GM23338 (cell line): ENCODE results near the gene PDE4D. TPM values are rescaled to one million over a fixed set of nuclear protein-coding genes. Genes with fewer than 3 reads are reported as not detected.

Source experiments
- ATAC-seq: fragments of 200-7000 bp; cut with Tn5 transposase; 3 replicates; pipeline ENCODE4 v1.9.1; 2020
- DNase-seq: peaks from one replicate; pipeline ENCODE4 v3.0.0-alpha.2; 2015; ENCODE audit warnings: low spot score
- H2AFZ ChIP-seq: fragments of 200-600 bp; sonication (generic); 2 replicates; pipeline ENCODE4 v1.8.0; 2016; ENCODE audit warnings: antibody characterized with exemption, mild to moderate bottlenecking, moderate library complexity
- H3F3A ChIP-seq: fragments of 200-600 bp; sonication (generic); replicated peaks from 2 replicates; pipeline ENCODE4 v1.8.0; 2017; ENCODE audit warnings: antibody characterized with exemption, mixed run types, low read depth
- H3K27ac ChIP-seq: fragments of 200-600 bp; sonication (generic); 2 replicates; pipeline ENCODE4 v1.6.1; 2016; ENCODE audit warnings: low read depth
- H3K27me3 ChIP-seq: fragments of 200-600 bp; sonication (generic); 2 replicates; pipeline ENCODE4 v1.8.0; 2016; ENCODE audit warnings: mild to moderate bottlenecking, mixed run types, moderate library complexity; ENCODE audit not compliant: insufficient read depth
- H3K36me3 ChIP-seq: fragments of 200-600 bp; sonication (generic); 2 replicates; pipeline ENCODE4 v1.8.0; 2016; ENCODE audit warnings: mild to moderate bottlenecking; ENCODE audit not compliant: insufficient read depth
- H3K4me1 ChIP-seq: fragments of 200-600 bp; sonication (generic); 2 replicates; pipeline ENCODE4 v1.8.0; 2016; ENCODE audit warnings: mild to moderate bottlenecking, moderate library complexity; ENCODE audit not compliant: insufficient read depth
- H3K4me2 ChIP-seq: fragments of 200-600 bp; sonication (generic); 2 replicates; pipeline ENCODE4 v1.7.1; 2017; ENCODE audit warnings: mixed run types
- H3K4me3 ChIP-seq: fragments of 200-600 bp; sonication (generic); 2 replicates; pipeline ENCODE4 v1.6.1; 2016; ENCODE audit warnings: mixed run types
- H3K79me2 ChIP-seq: fragments of 200-600 bp; sonication (generic); replicated peaks from 2 replicates; pipeline ENCODE4 v1.8.0; 2017; ENCODE audit warnings: mild to moderate bottlenecking; ENCODE audit not compliant: insufficient read depth
- H3K9me2 ChIP-seq: fragments of 200-600 bp; sonication (generic); 2 replicates; pipeline ENCODE4 v1.8.0; 2017; ENCODE audit not compliant: insufficient read depth
- H4K20me1 ChIP-seq: fragments of 200-600 bp; sonication (generic); replicated peaks from 2 replicates; pipeline ENCODE4 v1.8.0; 2017; ENCODE audit warnings: mild to moderate bottlenecking; ENCODE audit not compliant: insufficient read depth
- H3K27ac Mint-ChIP-seq: 2 replicates; pipeline ENCODE4 v1.8.0; 2020; ENCODE audit warnings: inconsistent platforms, mild to moderate bottlenecking, moderate library complexity, mixed read lengths
- H3K27me3 Mint-ChIP-seq: 3 replicates; pipeline ENCODE4 v1.8.0; 2022; ENCODE audit warnings: low read depth, mild to moderate bottlenecking, moderate library complexity, mixed read lengths, inconsistent platforms; ENCODE audit not compliant: insufficient read depth, poor library complexity
- H3K36me3 Mint-ChIP-seq: 3 replicates; pipeline ENCODE4 v1.8.0; 2021; ENCODE audit warnings: low read depth, mild to moderate bottlenecking, inconsistent platforms, moderate library complexity, mixed read lengths
- H3K4me1 Mint-ChIP-seq: 3 replicates; pipeline ENCODE4 v1.8.0; 2020; ENCODE audit warnings: mild to moderate bottlenecking, inconsistent platforms, mixed read lengths
- H3K4me3 Mint-ChIP-seq: 3 replicates; pipeline ENCODE4 v1.8.0; 2021; ENCODE audit warnings: moderate library complexity, mild to moderate bottlenecking, inconsistent platforms, mixed read lengths
- H3K9me3 Mint-ChIP-seq: 3 replicates; pipeline ENCODE4 v1.8.0; 2020; ENCODE audit warnings: moderate library complexity, mild to moderate bottlenecking, inconsistent platforms, mixed read lengths
- CREB1 ChIP-seq: fragments of 250-450 bp; sonication (Bioruptor Pico); IDR thresholded peaks from 2 replicates; pipeline ENCODE4 v1.5.0; 2020; ENCODE audit warnings: low read depth, mild to moderate bottlenecking, moderate library complexity
- CTCF ChIP-seq, 2 experiments: fragments of 200-600 bp in 1 of 2; sonication (generic) in 1 of 2; conservative IDR thresholded peaks; 2 replicates each; pipeline versions ENCODE4 v1.5.1 to v1.6.1; 2016 to 2017; ENCODE audit warnings: antibody characterized with exemption in 2 of 2, low read depth in 2 of 2, mild to moderate bottlenecking in 2 of 2, moderate library complexity in 1 of 2
- EZH2 ChIP-seq: fragments of 200-600 bp; sonication (generic); IDR thresholded peaks from one replicate; pipeline ENCODE4 v1.8.0; 2017; ENCODE audit warnings: antibody characterized with exemption, mild to moderate bottlenecking, low read depth; ENCODE audit not compliant: unreplicated experiment
- JUNB ChIP-seq: IDR thresholded peaks from one replicate; pipeline ENCODE4 v1.6.1; 2016; ENCODE audit warnings: antibody characterized with exemption; ENCODE audit not compliant: unreplicated experiment
- POLR2AphosphoS5 ChIP-seq: IDR thresholded peaks from 2 replicates; pipeline ENCODE4 v1.6.1; 2016; ENCODE audit warnings: antibody characterized with exemption, low read depth
- polyA plus RNA-seq: library from polyadenylated mRNA; unstranded; fragments of >200 nt; fragmentation: Nextera tagmentation; extraction: Ambion mirVana; gene quantifications from 2 replicates; pipeline ENCODE4 v1.2.1, GENCODE V29; 2016
- total RNA-seq: library from RNA; depleted of rRNA; stranded (reverse); fragments of >200 nt; shearing (Covaris generic); gene quantifications from 2 replicates; pipeline ENCODE4 v1.2.3, GENCODE V29; 2014
- TF ChIP-seq, protein P1 (sequence below): IDR thresholded peaks from 2 replicates; pipeline ENCODE4 v1.6.1; 2016; ENCODE audit warnings: antibody characterized with exemption

The PDE4D gene
- total and polyA plus RNA-seq, 2 experiments from 2014 or later: 2.1 to 4.7 TPM

GRCh38 chr5:59174248-59174844, 719.2 kb downstream of the PDE4D start:
- Mint-ChIP-seq H3K4me1 (no peaks in the 10 kb centered on the region), H3K9me3 (no peaks in the 10 kb centered on the region), H3K4me3 (no peak overlapping the region), H3K36me3 (no peaks in the 10 kb centered on the region), H3K27me3 (peaks cover 4% of the 10 kb centered on the region), H3K27ac (no peak overlapping the region)
- TF ChIP-seq CTCF (conservative IDR thresholded peaks at IDR 0.05; ENCODE audit: low read depth in 2 of 2) (peak; percentile 83 to 96), CREB1 (CRISPR knock-in tag) (no peak), JUNB (no peak), POLR2AphosphoS5 (no peak), EZH2 (no peak)
- TF ChIP-seq, protein P1, sequence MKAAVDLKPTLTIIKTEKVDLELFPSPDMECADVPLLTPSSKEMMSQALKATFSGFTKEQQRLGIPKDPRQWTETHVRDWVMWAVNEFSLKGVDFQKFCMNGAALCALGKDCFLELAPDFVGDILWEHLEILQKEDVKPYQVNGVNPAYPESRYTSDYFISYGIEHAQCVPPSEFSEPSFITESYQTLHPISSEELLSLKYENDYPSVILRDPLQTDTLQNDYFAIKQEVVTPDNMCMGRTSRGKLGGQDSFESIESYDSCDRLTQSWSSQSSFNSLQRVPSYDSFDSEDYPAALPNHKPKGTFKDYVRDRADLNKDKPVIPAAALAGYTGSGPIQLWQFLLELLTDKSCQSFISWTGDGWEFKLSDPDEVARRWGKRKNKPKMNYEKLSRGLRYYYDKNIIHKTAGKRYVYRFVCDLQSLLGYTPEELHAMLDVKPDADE: no peak
- no peak overlapping the region for H3K27ac ChIP-seq
- ATAC-seq (peak; percentile 84), DNase-seq (peak; percentile 75)
- no peaks in the 10 kb centered on the region for H4K20me1 ChIP-seq
- no peak overlapping the region for H3K4me2 ChIP-seq
- no peaks in the 10 kb centered on the region for H3K27me3 ChIP-seq
- no peaks in the 10 kb centered on the region for H3K79me2 ChIP-seq
- H2AFZ ChIP-seq: no peak overlapping the region
- H3K9me2 ChIP-seq: no peaks in the 10 kb centered on the region
- no peaks in the 10 kb centered on the region for H3K4me1 ChIP-seq
- no peaks in the 10 kb centered on the region for H3K36me3 ChIP-seq
- no peaks in the 10 kb centered on the region for H3F3A ChIP-seq
- no peak overlapping the region for H3K4me3 ChIP-seq

DNA sequence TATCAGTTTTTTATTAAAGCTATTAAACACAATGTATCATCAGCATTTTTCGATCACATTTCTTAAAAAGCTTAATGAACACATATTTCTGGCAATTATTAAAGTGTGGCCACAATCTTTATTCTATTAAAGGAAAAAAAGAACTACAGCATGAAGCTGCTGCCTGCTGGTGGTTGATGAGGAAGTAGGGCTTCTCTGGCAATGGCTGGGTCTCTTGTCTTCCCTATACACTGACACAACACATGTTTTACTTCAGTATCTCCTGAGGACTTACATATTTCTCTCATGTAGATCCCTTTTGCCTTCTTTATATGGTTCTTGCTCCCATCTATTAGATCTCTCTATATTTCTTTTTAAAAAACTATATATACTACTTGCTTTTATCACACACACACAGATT, 719.9 kb downstream of the PDE4D start:
- H3K4me3 ChIP-seq: no peak overlapping the region
- Mint-ChIP-seq H3K9me3 (no peaks in the 10 kb centered on the region), H3K36me3 (no peaks in the 10 kb centered on the region), H3K4me1 (no peaks in the 10 kb centered on the region), H3K27me3 (peaks cover 4% of the 10 kb centered on the region), H3K27ac (no peak overlapping the region), H3K4me3 (no peak overlapping the region)
- no peaks in the 10 kb centered on the region for H3K9me2 ChIP-seq
- H3K4me2 ChIP-seq: no peak overlapping the region
- DNase-seq (no peak), ATAC-seq (peak; percentile 31; the same call in 1 of the 3 replicates)
- no peaks in the 10 kb centered on the region for H3K36me3 ChIP-seq
- no peaks in the 10 kb centered on the region for H3F3A ChIP-seq
- no peaks in the 10 kb centered on the region for H4K20me1 ChIP-seq
- no peaks in the 10 kb centered on the region for H3K27me3 ChIP-seq
- no peaks in the 10 kb centered on the region for H3K4me1 ChIP-seq
- no peak overlapping the region for H2AFZ ChIP-seq
- H3K27ac ChIP-seq: no peak overlapping the region
- no peaks in the 10 kb centered on the region for H3K79me2 ChIP-seq
- TF ChIP-seq EZH2 (no peak), CTCF (conservative IDR thresholded peaks at IDR 0.05; ENCODE audit: low read depth in 2 of 2) (peak in 1 of 2 experiments; percentile 34; a peak in 2 of 4 replicates)
- TF ChIP-seq, protein P1: no peak
